Rectal smooth muscle tissue (tissue), 1 donor: ENCODE results near the gene UGT2B11.
"Not testable (repeated sequence)": the region's sequence is repeated elsewhere in the genome, so short reads cannot be mapped to it uniquely, and the experiment has no call there.

Experiments
- H3K27ac ChIP-seq: one replicate; pipeline ENCODE4 v1.7.0; 2013; ENCODE audit warnings: low read depth, low read length, inconsistent platforms
- H3K27me3 ChIP-seq: one replicate; pipeline ENCODE4 v1.7.0; 2013; ENCODE audit warnings: low read length; ENCODE audit not compliant: control insufficient read depth, insufficient read depth
- H3K36me3 ChIP-seq: one replicate; pipeline ENCODE4 v1.7.0; 2013; ENCODE audit warnings: low read length; ENCODE audit not compliant: control insufficient read depth, insufficient read depth
- H3K4me1 ChIP-seq: one replicate; pipeline ENCODE4 v1.7.0; 2013; ENCODE audit warnings: low read length; ENCODE audit not compliant: control insufficient read depth, insufficient read depth
- H3K4me3 ChIP-seq: one replicate; pipeline ENCODE4 v1.7.0; 2013; ENCODE audit warnings: low read length
- H3K9ac ChIP-seq: one replicate; pipeline ENCODE4 v1.7.0; 2013; ENCODE audit warnings: low read length

Gene UGT2B11

DNA sequence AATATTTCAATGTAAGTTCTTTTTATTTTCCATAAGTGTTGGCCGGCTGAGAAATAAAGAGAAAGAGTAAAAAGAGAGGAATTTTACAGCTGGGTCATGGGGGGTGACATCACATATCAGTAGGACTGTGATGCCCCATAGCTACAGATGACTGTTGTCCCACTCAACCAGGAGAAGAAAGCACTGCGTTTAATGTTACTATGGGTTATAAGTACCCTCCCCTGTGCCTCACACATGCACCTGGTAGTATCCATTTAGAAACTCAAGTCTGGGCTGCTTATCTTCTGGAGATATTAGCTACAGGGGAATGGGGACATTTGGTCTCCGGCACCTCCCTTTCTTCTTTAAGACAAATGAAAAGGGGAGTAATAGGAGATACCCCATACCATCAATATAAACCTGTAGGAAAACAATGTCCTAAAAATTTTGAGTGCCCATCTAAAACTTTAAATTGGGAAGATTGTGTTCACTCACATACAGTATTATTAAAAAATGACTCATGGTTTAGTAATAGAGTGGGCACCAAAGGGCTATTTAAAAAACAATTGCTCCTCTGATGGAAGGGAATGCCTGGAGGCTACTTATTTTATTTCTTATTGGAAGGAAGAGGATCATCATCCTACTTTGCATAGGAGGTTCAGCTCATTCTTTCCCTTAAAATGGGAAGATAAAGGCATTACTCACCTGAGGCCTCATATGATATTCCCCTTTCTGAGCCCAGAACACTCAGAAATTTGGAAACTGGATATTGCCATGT is 18.2 kb downstream of the UGT2B11 start:
- Histone ChIP-seq H3K27me3 (no peaks in the 10 kb centered on the region), H3K27ac (no peak overlapping the region), H3K9ac (no peak overlapping the region), H3K36me3 (no peaks in the 10 kb centered on the region), H3K4me1 (no peaks in the 10 kb centered on the region), H3K4me3 (no peak overlapping the region)

DNA sequence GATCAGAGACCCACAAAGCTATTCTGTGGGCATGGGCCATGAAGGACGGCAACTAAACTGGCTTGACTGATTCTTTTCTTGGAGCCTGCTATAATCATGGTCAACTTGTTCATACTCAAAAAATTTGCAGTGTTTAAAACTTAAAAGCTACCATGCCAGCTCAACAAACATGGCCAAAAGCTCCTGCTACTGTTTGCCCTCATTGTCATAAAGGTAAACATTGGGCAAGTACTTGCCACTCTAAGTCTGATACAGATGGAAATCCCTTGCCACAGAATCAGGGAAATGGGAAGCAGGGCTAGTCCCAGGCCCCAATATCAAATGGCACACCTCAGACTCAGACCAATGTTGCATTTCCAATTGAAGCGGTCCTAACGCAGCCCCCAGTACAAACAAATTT is 20.4 kb downstream of the UGT2B11 start:
- no peaks in the 10 kb centered on the region for H3K27me3 ChIP-seq
- no peak overlapping the region for H3K27ac ChIP-seq
- no peak overlapping the region for H3K9ac ChIP-seq
- H3K4me3 ChIP-seq, result no peak overlapping the region
- no peaks in the 10 kb centered on the region for H3K36me3 ChIP-seq
- no peaks in the 10 kb centered on the region for H3K4me1 ChIP-seq

DNA sequence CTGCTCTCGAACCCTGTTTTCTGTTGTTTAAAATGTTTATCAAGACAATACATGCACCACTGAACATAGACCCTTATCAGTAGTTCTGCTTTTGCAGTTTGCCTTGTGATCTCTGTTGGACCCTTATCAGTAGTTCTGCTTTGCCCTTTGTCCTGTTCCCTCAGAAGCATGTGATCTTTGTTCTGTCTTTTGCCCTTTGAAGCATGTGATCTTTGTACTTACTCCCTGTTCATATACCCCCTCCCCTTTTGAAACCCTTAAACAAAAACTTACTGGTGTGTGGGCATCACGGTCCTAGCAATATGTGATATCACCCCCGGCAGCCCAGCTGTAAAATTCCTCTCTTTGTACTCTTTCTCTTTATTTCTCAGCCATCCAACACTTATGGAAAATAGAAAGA is 22.6 kb downstream of the UGT2B11 start:
- H3K27ac ChIP-seq, H3K4me1 ChIP-seq, H3K9ac ChIP-seq, H3K36me3 ChIP-seq, H3K27me3 ChIP-seq, H3K4me3 ChIP-seq: not testable (repeated sequence)

DNA sequence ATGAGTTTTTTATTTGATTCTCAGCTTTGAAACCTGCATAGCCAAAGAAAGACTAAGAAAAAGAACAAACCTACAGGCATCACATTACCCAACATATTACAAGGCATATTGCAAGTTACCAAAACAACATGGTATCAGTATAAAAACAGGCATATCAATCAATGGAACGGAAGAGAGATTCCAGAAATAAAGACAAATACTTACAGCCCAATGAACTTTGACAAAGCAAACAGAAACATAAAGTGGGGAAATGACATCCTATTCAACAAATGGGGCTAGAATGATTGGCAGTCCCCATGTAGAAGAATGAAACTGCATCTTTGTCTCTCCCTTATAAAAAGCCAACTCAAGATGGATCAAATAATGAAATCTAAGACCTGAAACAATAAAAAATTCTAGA is 23.9 kb downstream of the UGT2B11 start:
- not testable (repeated sequence) for H3K4me1 ChIP-seq

DNA sequence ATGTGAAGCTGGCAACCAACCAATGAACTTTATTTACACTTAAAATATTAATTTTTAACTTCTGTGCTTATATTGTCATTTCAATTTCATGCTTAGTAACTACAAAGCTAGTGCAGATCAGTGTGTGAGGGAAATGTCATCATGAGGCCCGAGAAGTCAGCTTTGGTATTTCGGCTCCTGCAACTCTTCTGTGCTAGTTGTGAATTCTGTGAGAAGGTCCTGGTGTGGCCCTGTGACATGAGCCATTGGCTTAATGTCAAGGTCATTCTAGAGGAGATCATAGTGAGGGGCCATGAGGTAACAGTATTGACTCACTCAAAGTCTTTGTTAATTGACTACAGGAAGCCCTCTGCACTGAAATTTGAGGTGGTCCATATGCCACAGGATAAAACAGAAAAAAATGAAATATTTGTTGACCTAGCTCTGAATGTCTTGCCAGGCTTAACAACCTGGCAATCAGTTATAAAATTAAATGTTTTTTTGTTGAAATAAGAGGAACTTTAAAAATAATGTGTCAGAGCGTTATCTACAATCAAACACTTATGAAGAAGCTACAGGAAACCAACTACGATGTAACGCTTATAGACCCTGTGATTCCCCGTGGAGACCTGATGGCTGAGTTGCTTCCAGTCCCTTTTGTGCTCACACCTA is 32.9 kb downstream of the UGT2B11 start:
- H3K9ac ChIP-seq, H3K27me3 ChIP-seq, H3K27ac ChIP-seq, H3K4me1 ChIP-seq, H3K36me3 ChIP-seq, H3K4me3 ChIP-seq: not testable (repeated sequence)

More for the DNA sequence above, 23.9 kb downstream of the UGT2B11 start:
- not testable (repeated sequence) for H3K27me3 ChIP-seq, H3K36me3 ChIP-seq, H3K4me3 ChIP-seq, H3K9ac ChIP-seq, H3K27ac ChIP-seq

DNA sequence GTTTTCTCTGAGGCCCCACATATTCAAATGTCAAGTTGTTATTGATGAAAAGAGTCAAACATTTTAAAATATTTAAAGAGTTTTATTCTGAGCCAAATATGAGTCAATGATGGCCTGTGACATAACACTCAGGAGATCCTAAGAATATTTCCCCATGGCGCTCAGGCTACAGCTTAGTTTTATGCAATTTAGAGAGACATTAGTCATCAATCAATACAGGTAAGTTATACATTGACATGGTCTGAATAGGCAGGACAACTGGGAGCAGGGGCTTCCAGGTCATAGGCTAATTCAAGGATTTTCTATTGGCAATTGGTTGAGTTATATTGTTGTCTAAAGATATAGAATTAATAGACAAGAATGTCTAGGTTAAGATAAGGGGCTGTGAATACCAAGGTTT is 34.7 kb downstream of the UGT2B11 start:
- not testable (repeated sequence) for H3K27me3 ChIP-seq, H3K27ac ChIP-seq, H3K4me1 ChIP-seq, H3K36me3 ChIP-seq, H3K4me3 ChIP-seq, H3K9ac ChIP-seq

DNA sequence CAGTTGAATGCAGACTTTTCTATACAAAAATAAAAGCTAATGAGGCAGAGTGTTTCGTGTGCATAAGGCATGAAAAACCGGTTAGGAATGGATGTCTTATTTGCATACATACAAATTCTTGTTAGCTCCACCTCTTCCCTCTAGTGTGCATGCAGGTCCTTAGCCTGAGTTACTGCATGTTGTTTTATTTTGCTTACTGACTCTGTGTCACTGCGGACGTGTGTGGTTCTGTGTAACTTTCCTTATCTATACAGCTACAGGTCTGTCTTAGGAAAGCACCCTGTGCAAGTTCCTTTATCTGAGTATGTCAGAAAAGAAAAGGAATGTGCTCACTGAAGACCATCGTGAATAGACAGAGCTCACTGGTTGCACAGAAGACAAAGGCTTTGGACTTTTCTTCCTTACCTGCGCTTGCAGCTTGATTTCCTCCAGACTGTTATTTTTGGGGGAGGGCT is 35.8 kb downstream of the UGT2B11 start:
- H3K9ac ChIP-seq, H3K27ac ChIP-seq, H3K36me3 ChIP-seq, H3K27me3 ChIP-seq, H3K4me1 ChIP-seq, H3K4me3 ChIP-seq: not testable (repeated sequence)

DNA sequence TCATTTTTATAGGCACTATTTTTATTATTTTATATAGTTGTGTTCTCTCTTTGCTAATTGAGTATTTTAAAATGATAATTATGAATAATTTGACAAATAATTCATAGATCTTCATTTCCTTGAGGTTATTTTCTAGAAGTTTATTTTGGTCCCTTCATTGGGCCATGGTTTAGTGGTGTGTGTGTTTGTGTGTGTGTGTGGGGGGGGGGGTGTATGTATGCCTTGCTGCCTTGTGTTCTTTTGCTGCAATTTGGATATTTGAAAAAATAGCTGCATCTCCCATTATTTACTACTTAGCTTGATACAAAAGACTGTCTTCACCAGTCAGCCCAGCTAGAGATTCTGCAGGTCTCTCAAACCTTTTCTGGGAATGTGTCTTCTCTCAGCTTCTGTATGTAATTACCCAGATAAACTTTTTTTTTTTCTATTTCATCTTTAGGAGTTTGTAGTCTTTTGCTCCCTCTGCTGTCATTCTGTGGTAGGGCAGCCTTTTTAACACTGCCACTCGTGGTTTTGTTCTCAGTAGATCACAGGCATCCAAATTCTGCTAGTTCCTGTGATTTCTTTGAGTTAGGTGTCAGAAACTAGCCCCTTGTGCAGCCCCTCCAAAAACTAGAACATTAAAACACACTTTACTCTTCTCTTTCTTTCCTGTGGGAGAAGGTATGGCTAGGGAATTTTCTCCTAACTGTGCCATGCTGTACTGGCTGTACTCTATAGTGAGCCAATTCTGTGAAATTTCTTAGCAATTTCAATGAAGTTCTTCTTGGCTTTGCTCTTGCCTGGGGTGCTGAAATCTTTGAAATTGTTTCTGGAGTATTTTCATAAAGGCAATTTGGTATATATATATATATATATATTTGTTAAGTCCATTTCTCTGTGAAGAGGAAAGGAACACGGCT is 44.1 kb downstream of the UGT2B11 start:
- H3K4me3 ChIP-seq, H3K27ac ChIP-seq, H3K4me1 ChIP-seq, H3K36me3 ChIP-seq, H3K9ac ChIP-seq, H3K27me3 ChIP-seq: not testable (repeated sequence)

DNA sequence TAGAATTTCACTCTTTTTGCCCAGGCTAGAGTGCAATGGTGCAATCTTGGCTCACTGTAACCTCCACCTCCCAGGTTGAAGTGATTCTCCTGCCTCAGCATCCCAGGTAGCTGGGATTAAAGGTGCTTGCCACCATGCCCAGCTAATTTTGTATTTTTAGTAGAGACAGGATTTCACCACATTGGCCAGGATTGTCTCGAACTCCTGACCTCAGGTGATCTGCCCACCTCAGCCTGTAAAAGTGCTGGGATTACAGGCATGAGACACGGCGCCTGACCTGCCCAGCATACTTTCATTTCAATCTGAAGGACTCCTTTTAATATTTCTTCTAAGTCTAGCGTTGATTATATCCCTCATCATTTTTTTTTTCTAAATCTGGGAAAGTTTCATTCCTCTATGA is 45.4 kb downstream of the UGT2B11 start:
- H3K9ac ChIP-seq, H3K4me1 ChIP-seq, H3K27ac ChIP-seq, H3K27me3 ChIP-seq, H3K36me3 ChIP-seq, H3K4me3 ChIP-seq: not testable (repeated sequence)

DNA sequence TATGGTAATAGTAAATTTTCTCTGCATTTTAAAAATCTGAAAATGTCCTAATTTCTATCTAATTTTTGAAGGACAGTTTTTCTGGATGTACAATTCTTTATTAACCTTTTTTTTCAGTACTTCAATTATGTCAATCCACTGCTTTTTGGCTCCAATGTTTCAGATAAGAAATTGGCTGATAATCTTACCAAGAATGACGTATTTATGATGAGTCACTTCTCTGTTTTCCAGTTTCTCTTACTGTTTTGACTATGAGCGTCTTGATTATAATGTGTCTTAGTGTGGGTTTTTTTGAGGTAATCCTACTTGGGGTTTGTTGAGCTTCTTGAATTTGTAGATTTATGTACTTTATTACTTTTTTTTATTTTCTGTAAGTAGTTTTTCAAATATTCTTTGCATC is 47.2 kb downstream of the UGT2B11 start:
- no peak overlapping the region for H3K9ac ChIP-seq
- H3K4me3 ChIP-seq, result no peak overlapping the region
- no peak overlapping the region for H3K27ac ChIP-seq

DNA sequence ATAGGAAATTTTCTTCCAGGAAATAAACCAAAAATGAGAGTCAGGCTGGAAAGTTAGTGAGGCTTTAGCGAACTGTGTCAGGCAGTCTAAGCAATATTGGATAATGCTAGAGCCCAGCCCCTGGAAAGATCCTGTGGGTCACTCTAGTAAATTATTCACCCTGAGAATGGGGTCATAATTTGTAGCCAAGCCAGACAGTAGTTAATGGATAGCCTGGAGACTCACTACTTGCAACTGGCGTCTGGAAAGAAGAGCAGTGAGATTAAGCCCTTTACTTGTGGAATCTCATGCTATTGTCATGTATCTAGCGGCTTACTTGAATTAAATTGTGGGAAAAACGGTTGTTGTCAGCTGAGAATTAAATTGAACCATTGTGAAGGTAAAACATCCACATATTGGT is 48.2 kb downstream of the UGT2B11 start:
- H3K9ac ChIP-seq, result not testable (repeated sequence)

More for the DNA sequence above, 47.2 kb downstream of the UGT2B11 start:
- H3K27me3 ChIP-seq, result no peaks in the 10 kb centered on the region
- H3K36me3 ChIP-seq, result no peaks in the 10 kb centered on the region
- no peaks in the 10 kb centered on the region for H3K4me1 ChIP-seq

DNA sequence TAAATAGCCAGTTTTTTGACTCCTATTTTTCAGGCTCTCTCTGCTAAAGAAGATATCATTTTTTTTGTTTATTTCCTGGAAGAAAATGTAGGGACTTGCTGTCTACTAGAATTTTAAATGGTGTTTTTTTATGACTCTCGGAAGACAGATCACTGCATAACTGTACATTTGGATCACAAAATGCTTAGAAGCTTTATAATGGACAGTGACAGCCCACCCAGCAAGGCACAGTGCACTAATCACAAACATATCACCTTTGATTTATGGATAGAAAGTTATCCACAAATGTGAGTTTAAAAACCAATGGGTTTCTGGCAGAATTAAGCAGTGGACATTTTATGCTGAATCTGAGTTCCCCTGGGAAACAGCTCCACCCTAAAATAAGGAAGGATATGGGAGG is 48.8 kb downstream of the UGT2B11 start:
- not testable (repeated sequence) for H3K4me1 ChIP-seq, H3K4me3 ChIP-seq, H3K9ac ChIP-seq, H3K36me3 ChIP-seq, H3K27ac ChIP-seq, H3K27me3 ChIP-seq

More for the DNA sequence above, 48.2 kb downstream of the UGT2B11 start:
- H3K27ac ChIP-seq, H3K4me1 ChIP-seq, H3K27me3 ChIP-seq, H3K4me3 ChIP-seq, H3K36me3 ChIP-seq: not testable (repeated sequence)
